Measurements from ENCODE around the gene PKHD1.

Gene PKHD1

GRCh38 chr6:52087498-52087999 is at the start of gene PKHD1:
Gene PKHD1 (minus strand): TSS chr6:52087613. CDS start chr6:52084933, 2,680 bp downstream.
- no peak within 1 kb of the TSS for H3K4me3 ChIP-seq (ENCODE audit: low read depth, low read length)
- DNase-seq (ENCODE audit: low read depth) = no peak
- in situ Hi-C loops (cut with HindIII; ENCODE audit: low sequenced_read_pairs) = no loop called here
- TF ChIP-seq CTCF (IDR thresholded peaks at IDR 0.05; ENCODE audit: low read depth, low read length, missing control alignments) = peak; percentile 32

DNA sequence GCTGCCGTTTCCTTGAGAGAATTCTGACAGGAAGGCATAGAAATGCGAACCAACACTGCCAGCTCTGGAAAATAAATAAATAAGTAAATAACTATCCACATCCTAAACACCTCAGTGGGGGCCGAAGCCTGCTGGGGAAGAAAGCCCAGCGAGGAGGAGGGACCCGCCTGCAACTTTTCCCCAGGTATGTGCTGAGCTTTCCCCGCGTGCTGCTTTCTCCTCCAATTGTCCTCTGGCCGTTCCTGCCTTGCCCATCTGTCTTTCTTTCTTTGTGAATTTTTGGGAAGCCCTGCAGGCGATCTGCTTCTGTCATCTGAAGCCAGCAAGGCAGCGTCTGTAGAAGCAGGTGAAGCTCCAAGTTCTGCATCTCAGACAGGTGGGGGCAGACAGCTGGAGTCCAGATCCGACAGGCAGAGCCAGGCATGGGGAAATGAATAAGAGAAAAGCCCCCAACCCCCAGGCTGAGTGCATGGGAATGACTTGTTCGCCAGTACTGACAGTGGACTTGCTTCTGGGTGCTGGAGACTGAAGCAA is 49.6 kb upstream of the PKHD1 start:
- no peak for TF ChIP-seq CTCF (IDR thresholded peaks at IDR 0.05; ENCODE audit: low read depth, low read length, missing control alignments)
- DNase-seq (ENCODE audit: low read depth) = no peak
- no peak overlapping the region for H3K4me3 ChIP-seq (ENCODE audit: low read depth, low read length)
- in situ Hi-C loops (cut with HindIII; ENCODE audit: low sequenced_read_pairs) = no loop called here

- H3K4me3 ChIP-seq (ENCODE audit: low read depth, low read length) = no peak overlapping the region
- no peak for TF ChIP-seq CTCF (IDR thresholded peaks at IDR 0.05; ENCODE audit: low read depth, low read length, missing control alignments)
- in situ Hi-C loops (cut with HindIII; ENCODE audit: low sequenced_read_pairs) = no loop called here
- no peak for DNase-seq (ENCODE audit: low read depth)
These were observed 48.6 kb upstream of the PKHD1 start for GRCh38 chr6:52136055-52136454.

- in situ Hi-C loops (cut with HindIII; ENCODE audit: low sequenced_read_pairs) = no loop called here
- TF ChIP-seq CTCF (IDR thresholded peaks at IDR 0.05; ENCODE audit: low read depth, low read length, missing control alignments) = no peak
- H3K4me3 ChIP-seq (ENCODE audit: low read depth, low read length) = no peak overlapping the region
- no peak for DNase-seq (ENCODE audit: low read depth)
These were observed 47.8 kb upstream of the PKHD1 start for GRCh38 chr6:52135217-52135616.

- DNase-seq (ENCODE audit: low read depth) = no peak
- no peak overlapping the region for H3K4me3 ChIP-seq (ENCODE audit: low read depth, low read length)
- in situ Hi-C loops (cut with HindIII; ENCODE audit: low sequenced_read_pairs) = no loop called here
- TF ChIP-seq CTCF (IDR thresholded peaks at IDR 0.05; ENCODE audit: low read depth, low read length, missing control alignments) = no peak
These were observed 46.6 kb upstream of the PKHD1 start for GRCh38 chr6:52134011-52134410.

DNA sequence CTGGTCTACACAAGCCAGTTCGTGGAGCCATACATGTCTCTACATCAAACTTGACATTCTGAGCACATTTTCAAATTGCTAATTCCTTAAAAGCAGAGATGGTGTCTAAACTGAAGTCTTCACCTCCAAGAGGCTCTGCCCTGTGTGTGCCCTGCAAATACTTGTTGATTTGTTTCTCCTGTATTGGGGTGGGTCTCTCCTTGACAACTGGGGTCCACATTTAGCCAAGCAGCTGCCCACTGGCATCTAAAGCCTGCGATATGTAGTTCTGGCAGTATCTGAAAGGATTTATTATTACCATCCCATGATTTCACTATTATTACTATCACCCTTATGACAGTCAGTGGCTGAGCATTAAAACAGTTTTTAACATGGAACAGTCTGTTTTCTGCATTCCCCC is 45.9 kb upstream of the PKHD1 start:
- DNase-seq (ENCODE audit: low read depth) = no peak
- in situ Hi-C loops (cut with HindIII; ENCODE audit: low sequenced_read_pairs) = no loop called here
- no peak for TF ChIP-seq CTCF (IDR thresholded peaks at IDR 0.05; ENCODE audit: low read depth, low read length, missing control alignments)
- no peak overlapping the region for H3K4me3 ChIP-seq (ENCODE audit: low read depth, low read length)

Data from astrocyte of the cerebellum (primary cell).